HepG2 (cell line): ENCODE data around the gene TEX261. TPM values are rescaled to one million over a fixed set of nuclear protein-coding genes. Genes with fewer than 3 reads are reported as not detected.
A peak's percentile ranks its signal among the peaks of the same experiment; 100 is the strongest.

ENCODE experiments used
- ATF4 ChIP-seq, 2 experiments: fragments of 450-650 bp in 1 of 2; sonication (generic) in 1 of 2; formaldehyde crosslinking; IDR thresholded peaks; 2 replicates each; pipeline versions ENCODE4 v1.5.0 to v1.8.0; 2020 to 2022; ENCODE audit warnings: mild to moderate bottlenecking in 1 of 2, missing genetic modification reagents in 1 of 2
- ERF ChIP-seq: IDR thresholded peaks from 2 replicates; pipeline ENCODE4 v1.6.1; 2018; ENCODE audit warnings: missing biosample characterization, missing genetic modification reagents
- GATAD2A ChIP-seq: IDR thresholded peaks from 2 replicates; pipeline ENCODE4 v1.6.1; 2016
- GMEB2 ChIP-seq: IDR thresholded peaks from 2 replicates; pipeline ENCODE4 v1.6.1; 2016; ENCODE audit warnings: missing biosample characterization, missing genetic modification reagents, low read depth
- GRHL1 ChIP-seq: sonication (generic); formaldehyde crosslinking; conservative IDR thresholded peaks from 2 replicates; pipeline ENCODE4 v1.8.0; 2022; ENCODE audit warnings: missing genetic modification reagents
- KLF13 ChIP-seq: sonication (generic); formaldehyde crosslinking; IDR thresholded peaks from 2 replicates; pipeline ENCODE4 v1.4.0; 2020; ENCODE audit warnings: mild to moderate bottlenecking, missing genetic modification reagents
- MATR3 ChIP-seq: sonication (generic); formaldehyde crosslinking; IDR thresholded peaks from 2 replicates; pipeline ENCODE4 v1.4.0; 2020; ENCODE audit warnings: missing genetic modification reagents
- NONO ChIP-seq, 2 experiments: fragments of 450-650 bp in 1 of 2; sonication (generic) in 1 of 2; formaldehyde crosslinking in 1 of 2; IDR thresholded peaks in 1 of 2; conservative IDR thresholded peaks in 1 of 2; 2 replicates each; pipeline versions ENCODE4 v1.6.1 to v1.8.0; 2017 to 2022; ENCODE audit warnings: mild to moderate bottlenecking in 1 of 2, missing genetic modification reagents in 1 of 2, moderate library complexity in 1 of 2
- RBAK ChIP-seq: sonication (generic); formaldehyde crosslinking; IDR thresholded peaks from 2 replicates; pipeline ENCODE4 v1.5.1; 2020; ENCODE audit warnings: mild to moderate bottlenecking, missing genetic modification reagents
- RERE ChIP-seq: IDR thresholded peaks from 2 replicates; pipeline ENCODE4 v1.6.1; 2016; ENCODE audit warnings: low read depth, missing genetic modification reagents, missing compliant biosample characterization
- RFXANK ChIP-seq: IDR thresholded peaks from 2 replicates; pipeline ENCODE4 v1.6.1; 2016
- SOX5 ChIP-seq: IDR thresholded peaks from 2 replicates; pipeline ENCODE4 v1.6.1; 2016; ENCODE audit warnings: borderline replicate concordance
- SOX6 ChIP-seq, 2 experiments: fragments of 450-650 bp in 1 of 2; sonication (generic) in 1 of 2; formaldehyde crosslinking in 1 of 2; IDR thresholded peaks; 2 replicates each; pipeline versions ENCODE4 v1.4.0 to v1.6.1; 2017 to 2020; ENCODE audit warnings: antibody characterized with exemption in 1 of 2, mild to moderate bottlenecking in 1 of 2, missing genetic modification reagents in 1 of 2
- ZMYM4 ChIP-seq: sonication (generic); formaldehyde crosslinking; IDR thresholded peaks from 2 replicates; pipeline ENCODE4 v1.8.1; 2023; ENCODE audit warnings: mild to moderate bottlenecking, missing genetic modification reagents
- ZNF12 ChIP-seq: sonication (generic); formaldehyde crosslinking; IDR thresholded peaks from 2 replicates; pipeline ENCODE4 v1.5.0; 2020; ENCODE audit warnings: missing genetic modification reagents
- ZNF274 ChIP-seq: sonication (generic); formaldehyde crosslinking; IDR thresholded peaks from 2 replicates; pipeline ENCODE4 v1.5.1; 2020; ENCODE audit warnings: mild to moderate bottlenecking, missing genetic modification reagents
- ZNF354B ChIP-seq: sonication (generic); formaldehyde crosslinking; IDR thresholded peaks from 2 replicates; pipeline ENCODE4 v1.8.0; 2022; ENCODE audit warnings: mild to moderate bottlenecking, missing genetic modification reagents
- ZNF589 ChIP-seq: sonication (generic); formaldehyde crosslinking; conservative IDR thresholded peaks from 2 replicates; pipeline ENCODE4 v1.8.0; 2022; ENCODE audit warnings: mild to moderate bottlenecking, moderate library complexity, missing genetic modification reagents
- ZNF709 ChIP-seq: sonication (generic); formaldehyde crosslinking; IDR thresholded peaks from 2 replicates; pipeline ENCODE4 v1.5.0; 2020; ENCODE audit warnings: mild to moderate bottlenecking, missing genetic modification reagents
- ZSCAN25 ChIP-seq: sonication (generic); formaldehyde crosslinking; IDR thresholded peaks from 2 replicates; pipeline ENCODE4 v1.8.0; 2022; ENCODE audit warnings: mild to moderate bottlenecking, missing genetic modification reagents
- polyA plus RNA-seq, 8 experiments: library from polyadenylated mRNA; depleted of rRNA in 3 of 8; stranded (reverse) in 7 of 8; unstranded in 1 of 8; fragments of >200 nt; fragmentation: Illumina TruSeq in 4 of 8; extraction: Trizol in 4 of 8; gene quantifications; 2 replicates each; pipeline versions ENCODE4 v1.2.1 to v1.2.3, GENCODE V29; 2011 to 2016; ENCODE audit warnings: low read depth in 4 of 8, missing spikeins in 1 of 8, mixed read lengths in 1 of 8; ENCODE audit not compliant: insufficient read depth in 1 of 8
- total RNA-seq, 5 experiments: library from RNA; depleted of rRNA; stranded (reverse); fragments of >200 nt; fragmentation: Illumina TruSeq; extraction: Trizol; gene quantifications; 2 replicates each; pipeline ENCODE4 v1.2.3, GENCODE V29; 2016; ENCODE audit warnings: low read depth in 1 of 5

The TEX261 gene
- total and polyA plus RNA-seq, 2 of the 13 experiments (the other 11 are each of a cell fraction or from before 2014, with no cell fraction given): 43.8 to 78.7 TPM

- TF ChIP-seq GRHL1 (CRISPR knock-in tag) (no peak), NONO (IDR thresholded peaks at IDR 0.05) (no peak), NONO (CRISPR knock-in tag; conservative IDR thresholded peaks at IDR 0.05) (peak; percentile 82; the same call in 1 of the 2 replicates), ZSCAN25 (CRISPR knock-in tag) (peak; percentile 22; the same call in 1 of the 2 replicates), ERF (peak; percentile 66; the same call in 1 of the 2 replicates), ZNF709 (CRISPR knock-in tag) (peak; percentile 87), SOX6 (IDR thresholded peaks at IDR 0.05) (no peak), SOX6 (CRISPR knock-in tag; IDR thresholded peaks at IDR 0.05) (peak; percentile 61), KLF13 (no peak), ZNF354B (0 out of 2 replicates have a peak, but pooled peaks have one; percentile 13), ZNF589 (CRISPR knock-in tag) (0 out of 2 replicates have a peak, but pooled peaks have one; percentile 3), RFXANK (CRISPR knock-in tag) (no peak), RERE (CRISPR knock-in tag) (no peak), RBAK (CRISPR knock-in tag) (peak; percentile 38; the same call in 1 of the 2 replicates), SOX5 (CRISPR knock-in tag) (peak; percentile 26; the same call in 1 of the 2 replicates), ZNF274 (CRISPR knock-in tag) (peak; percentile 91), GATAD2A (CRISPR knock-in tag) (0 out of 2 replicates have a peak, but pooled peaks have one; percentile 23), ATF4 (CRISPR knock-in tag; IDR thresholded peaks at IDR 0.05) (no peak), GMEB2 (CRISPR knock-in tag) (peak; percentile 94), ZNF12 (CRISPR knock-in tag) (peak; percentile 22; the same call in 1 of the 2 replicates), ZMYM4 (CRISPR knock-in tag) (peak; percentile 98), MATR3 (CRISPR knock-in tag) (no peak)
Observed at GRCh38 chr2:70994699-70995425, at the start of gene TEX261 (continued).
